ENCODE measurements around the gene STAB1. TPM values are rescaled to one million over a fixed set of nuclear protein-coding genes. Genes with fewer than 3 reads are reported as not detected.

Gene STAB1
- total and polyA plus RNA-seq, 2 donors = 19.5 to 315 TPM

DNA sequence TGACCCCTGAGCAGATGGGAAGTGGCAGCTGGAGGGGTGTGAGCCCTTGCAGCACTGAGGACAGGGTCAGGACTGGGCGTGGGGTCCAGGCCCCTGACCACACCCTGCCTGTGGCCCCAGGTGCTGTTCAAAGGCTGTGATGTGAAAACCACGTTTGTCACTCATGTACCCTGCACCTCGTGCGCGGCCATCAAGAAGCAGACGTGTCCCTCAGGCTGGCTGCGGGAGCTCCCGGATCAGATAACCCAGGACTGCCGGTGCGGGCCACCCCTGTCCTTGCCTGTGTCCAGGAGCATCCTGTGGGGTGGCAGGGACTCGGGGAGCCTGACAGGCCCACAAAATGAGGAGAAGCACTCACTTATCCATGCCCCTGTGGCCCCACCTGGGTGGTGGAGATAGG lies 5.9 kb downstream of the STAB1 start:
- peaks cover 0 to 21% of the 10 kb centered on the region in 2 donors for H3K27me3 ChIP-seq (ENCODE audit: control insufficient read depth in 2 of 2, insufficient read depth in 1 of 2, low read length in 1 of 2)
- H3K27ac ChIP-seq (ENCODE audit: low read depth in 1 of 2, low read length in 1 of 2) = no peak overlapping the region
- WGBS = 91% methylated on average over 11 of the region's 11 CpGs
- H3K4me3 ChIP-seq (ENCODE audit: low read length in 2 of 2) = no peak overlapping the region
- H3K9me3 ChIP-seq (ENCODE audit: control insufficient read depth in 2 of 2, insufficient read depth in 1 of 2, low read length in 1 of 2) = no peaks in the 10 kb centered on the region
- H3K36me3 ChIP-seq (ENCODE audit: control insufficient read depth in 2 of 2, insufficient read depth in 2 of 2, low read length in 1 of 2) = no peaks in the 10 kb centered on the region
- peaks cover 0 to 14% of the 10 kb centered on the region in 2 donors for H3K4me1 ChIP-seq (ENCODE audit: control insufficient read depth in 2 of 2, insufficient read depth in 2 of 2, low read length in 2 of 2)
- no peak for DNase-seq (ENCODE audit: low read depth in 6 of 9, low spot score in 9 of 9)

DNA sequence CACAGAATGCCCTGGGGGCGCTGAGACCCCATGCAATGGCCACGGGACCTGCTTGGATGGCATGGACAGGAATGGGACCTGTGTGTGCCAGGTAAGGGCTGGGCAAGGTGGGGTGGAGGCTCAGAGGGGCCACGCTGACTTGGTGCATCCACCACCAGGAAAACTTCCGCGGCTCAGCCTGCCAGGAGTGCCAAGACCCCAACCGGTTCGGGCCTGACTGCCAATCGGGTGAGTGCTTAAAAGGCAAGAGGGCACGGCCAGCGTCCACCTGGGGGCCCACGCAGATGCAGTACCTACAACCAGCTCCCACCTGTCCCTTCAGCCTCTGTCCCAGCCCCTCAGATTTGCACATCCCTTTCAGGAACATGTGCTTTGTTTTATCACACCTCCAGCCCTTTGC lies 6.9 kb downstream of the STAB1 start:
- no peak for DNase-seq (ENCODE audit: low read depth in 6 of 9, low spot score in 9 of 9)
- Histone ChIP-seq H3K27ac (ENCODE audit: low read depth in 1 of 2, low read length in 1 of 2) (no peak overlapping the region), H3K4me1 (ENCODE audit: control insufficient read depth in 2 of 2, insufficient read depth in 2 of 2, low read length in 2 of 2) (peaks cover 0 to 14% of the 10 kb centered on the region in 2 donors), H3K9me3 (ENCODE audit: control insufficient read depth in 2 of 2, insufficient read depth in 1 of 2, low read length in 1 of 2) (no peaks in the 10 kb centered on the region), H3K36me3 (ENCODE audit: control insufficient read depth in 2 of 2, insufficient read depth in 2 of 2, low read length in 1 of 2) (no peaks in the 10 kb centered on the region), H3K4me3 (ENCODE audit: low read length in 2 of 2) (no peak overlapping the region), H3K27me3 (ENCODE audit: control insufficient read depth in 2 of 2, insufficient read depth in 1 of 2, low read length in 1 of 2) (peaks cover 0 to 14% of the 10 kb centered on the region in 2 donors)
- WGBS = 99% methylated on average over 11 of the region's 11 CpGs

DNA sequence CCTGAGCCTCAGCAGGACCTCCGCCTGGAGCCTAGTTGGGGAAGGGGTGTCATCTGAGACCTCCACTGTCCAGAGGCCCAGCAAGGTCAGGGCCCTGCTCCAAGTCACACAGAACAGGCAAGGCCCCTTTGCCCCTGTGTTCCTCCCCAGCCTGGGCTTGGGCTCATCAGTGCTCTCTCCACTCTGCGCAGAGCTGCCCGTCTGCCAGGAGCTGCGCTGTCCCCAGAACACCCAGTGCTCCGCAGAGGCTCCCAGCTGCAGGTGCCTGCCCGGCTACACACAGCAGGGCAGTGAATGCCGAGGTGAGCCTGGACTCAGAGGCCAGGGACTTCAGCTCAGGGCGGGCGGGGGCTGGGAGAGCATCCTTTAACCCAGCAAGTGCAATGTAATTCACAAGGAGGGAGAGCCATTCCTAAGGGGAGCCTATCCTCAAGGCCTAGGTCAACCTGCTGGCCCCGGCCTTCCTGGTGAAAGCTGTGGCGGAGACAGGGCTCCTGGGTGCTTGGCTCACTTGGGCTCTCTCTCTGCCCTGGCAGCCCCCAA lies 7.7 kb downstream of the STAB1 start:
- Histone ChIP-seq H3K9me3 (ENCODE audit: control insufficient read depth in 2 of 2, insufficient read depth in 1 of 2, low read length in 1 of 2) (no peaks in the 10 kb centered on the region), H3K36me3 (ENCODE audit: control insufficient read depth in 2 of 2, insufficient read depth in 2 of 2, low read length in 1 of 2) (no peaks in the 10 kb centered on the region), H3K4me3 (ENCODE audit: low read length in 2 of 2) (no peak overlapping the region), H3K4me1 (ENCODE audit: control insufficient read depth in 2 of 2, insufficient read depth in 2 of 2, low read length in 2 of 2) (peaks cover 0 to 14% of the 10 kb centered on the region in 2 donors), H3K27me3 (ENCODE audit: control insufficient read depth in 2 of 2, insufficient read depth in 1 of 2, low read length in 1 of 2) (peaks cover 0 to 12% of the 10 kb centered on the region in 2 donors), H3K27ac (ENCODE audit: low read depth in 1 of 2, low read length in 1 of 2) (no peak overlapping the region)
- WGBS = 96% methylated on average over 11 of the region's 11 CpGs
- no peak for DNase-seq (ENCODE audit: low read depth in 6 of 9, low spot score in 9 of 9)

DNA sequence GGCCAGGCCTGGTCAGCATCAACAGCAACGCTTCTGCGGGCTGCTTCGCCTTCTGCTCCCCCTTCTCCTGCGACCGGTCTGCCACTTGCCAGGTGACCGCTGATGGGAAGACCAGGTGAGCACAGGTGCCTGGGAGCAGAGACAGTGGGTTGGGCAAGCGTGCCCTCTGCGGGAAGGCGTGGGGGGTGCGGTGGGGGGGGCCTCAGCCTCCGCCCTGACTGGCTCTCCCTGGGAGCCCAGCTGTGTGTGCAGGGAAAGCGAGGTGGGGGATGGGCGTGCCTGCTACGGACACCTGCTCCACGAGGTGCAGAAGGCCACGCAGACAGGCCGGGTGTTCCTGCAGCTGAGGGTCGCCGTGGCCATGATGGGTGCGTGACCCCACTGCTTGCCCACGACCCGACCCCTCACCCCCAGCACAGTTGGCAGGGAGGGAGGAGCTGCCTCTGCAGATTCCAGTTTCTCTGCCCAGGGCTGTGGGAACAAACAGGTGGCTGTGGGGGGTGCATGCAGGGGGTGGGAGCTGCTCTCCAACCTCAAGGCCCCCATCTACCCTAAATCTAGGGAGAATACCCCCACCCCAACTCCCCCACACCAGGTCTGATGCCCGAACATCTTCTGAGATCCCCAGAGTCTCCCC lies 8.8 kb downstream of the STAB1 start:
- Histone ChIP-seq H3K4me1 (ENCODE audit: control insufficient read depth in 2 of 2, insufficient read depth in 2 of 2, low read length in 2 of 2) (peaks cover 0 to 4% of the 10 kb centered on the region in 2 donors), H3K36me3 (ENCODE audit: control insufficient read depth in 2 of 2, insufficient read depth in 2 of 2, low read length in 1 of 2) (no peaks in the 10 kb centered on the region), H3K27me3 (ENCODE audit: control insufficient read depth in 2 of 2, insufficient read depth in 1 of 2, low read length in 1 of 2) (peaks cover 0 to 4% of the 10 kb centered on the region in 2 donors), H3K9me3 (ENCODE audit: control insufficient read depth in 2 of 2, insufficient read depth in 1 of 2, low read length in 1 of 2) (no peaks in the 10 kb centered on the region), H3K27ac (ENCODE audit: low read depth in 1 of 2, low read length in 1 of 2) (no peak overlapping the region), H3K4me3 (ENCODE audit: low read length in 2 of 2) (no peak overlapping the region)
- WGBS = 88% methylated on average over 23 of the region's 23 CpGs
- DNase-seq (ENCODE audit: low read depth in 6 of 9, low spot score in 9 of 9) = no peak

DNA sequence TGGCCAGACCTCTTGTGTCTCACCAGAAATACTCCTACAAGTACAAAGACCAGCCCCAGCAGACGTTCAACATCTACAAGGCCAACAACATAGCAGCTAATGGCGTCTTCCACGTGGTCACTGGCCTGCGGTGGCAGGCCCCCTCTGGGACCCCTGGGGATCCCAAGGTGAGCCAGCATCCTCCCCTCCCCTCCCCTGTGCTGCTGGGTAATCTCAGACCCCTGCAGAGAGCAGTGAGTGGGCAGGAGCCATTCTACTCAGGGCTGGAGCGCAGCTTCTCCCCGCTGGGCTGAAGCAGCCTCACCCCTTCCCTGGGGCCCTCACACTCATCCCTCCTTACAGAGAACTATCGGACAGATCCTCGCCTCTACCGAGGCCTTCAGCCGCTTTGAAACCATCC lies 9.8 kb downstream of the STAB1 start:
- H3K27ac ChIP-seq (ENCODE audit: low read depth in 1 of 2, low read length in 1 of 2) = no peak overlapping the region
- WGBS = 99% methylated on average over 10 of the region's 10 CpGs
- DNase-seq (ENCODE audit: low read depth in 6 of 9, low spot score in 9 of 9) = no peak
- H3K4me1 ChIP-seq (ENCODE audit: control insufficient read depth in 2 of 2, insufficient read depth in 2 of 2, low read length in 2 of 2) = no peaks in the 10 kb centered on the region
- H3K36me3 ChIP-seq (ENCODE audit: control insufficient read depth in 2 of 2, insufficient read depth in 2 of 2, low read length in 1 of 2) = no peaks in the 10 kb centered on the region
- H3K4me3 ChIP-seq (ENCODE audit: low read length in 2 of 2) = no peak overlapping the region
- no peaks in the 10 kb centered on the region for H3K9me3 ChIP-seq (ENCODE audit: control insufficient read depth in 2 of 2, insufficient read depth in 1 of 2, low read length in 1 of 2)
- H3K27me3 ChIP-seq (ENCODE audit: control insufficient read depth in 2 of 2, insufficient read depth in 1 of 2, low read length in 1 of 2) = no peaks in the 10 kb centered on the region

DNA sequence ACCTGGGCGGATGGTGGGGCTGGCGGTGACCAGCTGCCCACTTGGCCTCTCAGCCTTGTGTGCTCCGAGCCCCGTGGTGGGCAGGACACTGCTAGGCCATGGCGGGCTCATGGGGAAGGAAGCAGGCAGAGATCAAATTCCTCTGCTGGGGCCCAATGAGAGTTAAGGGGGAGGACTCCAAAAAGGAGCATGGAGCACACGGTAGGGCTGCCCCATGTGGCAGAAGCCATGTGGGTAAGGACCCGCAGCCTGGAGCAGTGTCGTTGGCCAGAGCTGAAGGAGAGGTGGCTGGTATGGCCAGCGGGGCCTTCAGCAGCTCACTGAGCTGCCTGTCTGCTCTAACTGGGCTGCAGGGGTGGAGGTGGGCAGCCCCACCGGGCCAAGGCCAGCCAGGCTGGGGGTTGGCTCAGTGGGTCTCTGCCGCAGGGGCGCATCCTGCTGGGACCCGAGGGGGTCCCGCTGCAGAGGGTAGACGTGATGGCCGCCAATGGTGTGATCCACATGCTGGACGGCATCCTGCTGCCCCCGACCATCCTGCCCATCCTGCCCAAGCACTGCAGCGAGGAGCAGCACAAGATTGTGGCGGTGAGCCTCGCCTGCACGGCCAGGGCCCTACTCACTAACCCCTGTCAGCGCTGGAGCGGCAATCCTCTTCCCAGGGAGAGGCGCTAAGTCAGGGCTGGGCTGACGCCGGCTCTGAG lies 11.3 kb downstream of the STAB1 start:
- no peak for DNase-seq (ENCODE audit: low read depth in 6 of 9, low spot score in 9 of 9)
- H3K27ac ChIP-seq (ENCODE audit: low read depth in 1 of 2, low read length in 1 of 2) = no peak overlapping the region
- no peak overlapping the region for H3K4me3 ChIP-seq (ENCODE audit: low read length in 2 of 2)
- 94% methylated on average over 27 of the region's 27 CpGs for WGBS
- no peaks in the 10 kb centered on the region for H3K27me3 ChIP-seq (ENCODE audit: control insufficient read depth in 2 of 2, insufficient read depth in 1 of 2, low read length in 1 of 2)
- no peaks in the 10 kb centered on the region for H3K4me1 ChIP-seq (ENCODE audit: control insufficient read depth in 2 of 2, insufficient read depth in 2 of 2, low read length in 2 of 2)
- no peaks in the 10 kb centered on the region for H3K36me3 ChIP-seq (ENCODE audit: control insufficient read depth in 2 of 2, insufficient read depth in 2 of 2, low read length in 1 of 2)
- no peaks in the 10 kb centered on the region for H3K9me3 ChIP-seq (ENCODE audit: control insufficient read depth in 2 of 2, insufficient read depth in 1 of 2, low read length in 1 of 2)

DNA sequence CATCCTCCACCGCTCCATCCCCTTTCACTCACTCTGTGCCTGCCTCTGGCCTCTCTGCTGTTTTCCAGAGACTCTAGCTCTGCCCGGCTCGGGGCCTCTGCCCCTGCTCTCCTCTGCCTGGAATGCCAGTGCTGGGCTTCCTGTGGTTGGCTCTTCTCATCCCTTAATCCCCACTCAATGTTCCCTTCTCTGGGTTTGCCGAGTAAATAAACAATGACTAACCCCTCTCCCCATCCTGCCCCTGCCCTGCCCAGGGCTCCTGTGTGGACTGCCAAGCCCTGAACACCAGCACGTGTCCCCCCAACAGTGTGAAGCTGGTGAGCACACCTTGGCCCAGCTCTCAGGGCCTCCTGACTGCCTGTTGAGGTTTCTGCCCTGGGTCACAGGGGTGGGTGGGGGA lies 12.2 kb downstream of the STAB1 start:
- Histone ChIP-seq H3K27me3 (ENCODE audit: control insufficient read depth in 2 of 2, insufficient read depth in 1 of 2, low read length in 1 of 2) (no peaks in the 10 kb centered on the region), H3K9me3 (ENCODE audit: control insufficient read depth in 2 of 2, insufficient read depth in 1 of 2, low read length in 1 of 2) (no peaks in the 10 kb centered on the region), H3K36me3 (ENCODE audit: control insufficient read depth in 2 of 2, insufficient read depth in 2 of 2, low read length in 1 of 2) (no peaks in the 10 kb centered on the region), H3K4me1 (ENCODE audit: control insufficient read depth in 2 of 2, insufficient read depth in 2 of 2, low read length in 2 of 2) (no peaks in the 10 kb centered on the region), H3K27ac (ENCODE audit: low read depth in 1 of 2, low read length in 1 of 2) (no peak overlapping the region), H3K4me3 (ENCODE audit: low read length in 2 of 2) (no peak overlapping the region)
- 97% methylated on average over 5 of the region's 5 CpGs for WGBS
- no peak for DNase-seq (ENCODE audit: low read depth in 6 of 9, low spot score in 9 of 9)

DNA sequence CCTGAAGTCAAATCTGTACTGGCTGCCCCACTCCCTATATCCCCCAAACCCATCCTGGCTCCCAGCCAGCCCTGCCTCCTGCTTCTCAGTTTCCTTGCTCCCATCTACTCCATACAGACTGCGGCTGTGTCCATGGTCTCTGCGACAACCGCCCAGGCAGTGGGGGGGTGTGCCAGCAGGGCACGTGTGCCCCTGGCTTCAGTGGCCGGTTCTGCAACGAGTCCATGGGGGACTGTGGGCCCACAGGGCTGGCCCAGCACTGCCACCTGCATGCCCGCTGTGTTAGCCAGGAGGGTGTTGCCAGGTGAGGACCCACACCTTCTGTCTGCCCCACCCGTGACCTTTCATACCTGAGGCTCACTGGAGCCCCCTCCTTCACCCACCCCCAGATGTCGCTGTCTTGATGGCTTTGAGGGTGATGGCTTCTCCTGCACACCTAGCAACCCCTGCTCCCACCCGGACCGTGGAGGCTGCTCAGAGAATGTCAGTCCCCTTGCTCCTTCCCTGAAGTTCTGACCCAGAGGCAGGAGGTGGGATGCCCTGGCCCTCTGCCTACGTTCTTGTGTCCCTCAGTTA lies 14.7 kb downstream of the STAB1 start:
- H3K36me3 ChIP-seq (ENCODE audit: control insufficient read depth in 2 of 2, insufficient read depth in 2 of 2, low read length in 1 of 2) = no peaks in the 10 kb centered on the region
- no peak for DNase-seq (ENCODE audit: low read depth in 6 of 9, low spot score in 9 of 9)
- H3K27me3 ChIP-seq (ENCODE audit: control insufficient read depth in 2 of 2, insufficient read depth in 1 of 2, low read length in 1 of 2) = no peaks in the 10 kb centered on the region
- H3K27ac ChIP-seq (ENCODE audit: low read depth in 1 of 2, low read length in 1 of 2) = no peak overlapping the region
- no peak overlapping the region for H3K4me3 ChIP-seq (ENCODE audit: low read length in 2 of 2)
- no peaks in the 10 kb centered on the region for H3K9me3 ChIP-seq (ENCODE audit: control insufficient read depth in 2 of 2, insufficient read depth in 1 of 2, low read length in 1 of 2)
- H3K4me1 ChIP-seq (ENCODE audit: control insufficient read depth in 2 of 2, insufficient read depth in 2 of 2, low read length in 2 of 2) = no peaks in the 10 kb centered on the region
- 94% methylated on average over 12 of the region's 12 CpGs for WGBS

DNA sequence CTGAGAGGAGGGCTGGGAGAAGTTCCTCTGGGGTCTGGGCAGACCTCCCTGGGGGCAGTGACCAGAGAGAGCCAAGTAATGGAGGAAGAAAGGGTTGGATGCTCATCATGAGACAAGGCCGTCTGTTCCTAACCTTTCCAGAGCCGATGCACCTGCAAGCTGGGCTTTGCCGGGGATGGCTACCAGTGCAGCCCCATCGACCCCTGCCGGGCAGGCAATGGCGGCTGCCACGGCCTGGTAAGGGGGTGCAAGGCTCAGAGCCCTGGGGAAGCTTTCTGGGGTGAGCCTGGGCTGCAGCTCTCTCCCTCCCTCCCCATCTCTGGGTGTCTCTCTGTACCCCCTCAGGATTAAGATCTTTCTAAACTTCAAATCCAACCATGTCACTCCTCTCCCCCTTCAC lies 16.4 kb downstream of the STAB1 start:
- no peaks in the 10 kb centered on the region for H3K9me3 ChIP-seq (ENCODE audit: control insufficient read depth in 2 of 2, insufficient read depth in 1 of 2, low read length in 1 of 2)
- H3K27ac ChIP-seq (ENCODE audit: low read depth in 1 of 2, low read length in 1 of 2) = no peak overlapping the region
- H3K4me1 ChIP-seq (ENCODE audit: control insufficient read depth in 2 of 2, insufficient read depth in 2 of 2, low read length in 2 of 2) = no peaks in the 10 kb centered on the region
- WGBS = 95% methylated on average over 7 of the region's 7 CpGs
- H3K4me3 ChIP-seq (ENCODE audit: low read length in 2 of 2) = no peak overlapping the region
- H3K36me3 ChIP-seq (ENCODE audit: control insufficient read depth in 2 of 2, insufficient read depth in 2 of 2, low read length in 1 of 2) = no peaks in the 10 kb centered on the region
- no peak for DNase-seq (ENCODE audit: low read depth in 6 of 9, low spot score in 9 of 9)
- H3K27me3 ChIP-seq (ENCODE audit: control insufficient read depth in 2 of 2, insufficient read depth in 1 of 2, low read length in 1 of 2) = no peaks in the 10 kb centered on the region

Data from thymus (tissue), 11 donors.